ENCODE measurements around the gene FAM135A.
A peak's percentile ranks its signal among the peaks of the same experiment; 100 is the strongest.

- TF ChIP-seq CTCF (IDR thresholded peaks at IDR 0.05): peak in 5 of 6 experiments; percentile 17 to 39 (median 34)
- no peak for TF ChIP-seq POLR2A (IDR thresholded peaks at IDR 0.05)
These were observed 134.0 kb downstream of the FAM135A start for GRCh38 chr6:70547313-70547712.
